ENCODE measurements around the gene PFKFB3.

Gene PFKFB3

GRCh38 chr10:6197321-6197720 lies 5.4 kb upstream of the PFKFB3 start:
- H2AFZ ChIP-seq (ENCODE audit: low read depth) = no peak overlapping the region
- no peak overlapping the region for H3K27ac ChIP-seq
- H3K4me1 ChIP-seq (ENCODE audit: low read depth, poor library complexity, severe bottlenecking) = peaks cover 10% of the 10 kb centered on the region
- H3K27me3 ChIP-seq (ENCODE audit: insufficient read depth, low read depth) = no peaks in the 10 kb centered on the region
- H3K4me3 ChIP-seq (IDR thresholded peaks at IDR 0.05; ENCODE audit: insufficient read depth, low read depth, low read length) = no peak overlapping the region
- no peaks in the 10 kb centered on the region for H3K79me2 ChIP-seq (ENCODE audit: insufficient read depth, low read depth)
- no peaks in the 10 kb centered on the region for H4K20me1 ChIP-seq (ENCODE audit: insufficient read depth)
- H3K36me3 ChIP-seq (ENCODE audit: insufficient read depth) = no peaks in the 10 kb centered on the region
- TF ChIP-seq CTCF (conservative IDR thresholded peaks at IDR 0.05; ENCODE audit: low read depth, low read length) = no peak
- H3K9ac ChIP-seq = no peak overlapping the region
- H3K4me2 ChIP-seq = no peak overlapping the region

GRCh38 chr10:6198171-6198570 lies 4.6 kb upstream of the PFKFB3 start:
- H3K27me3 ChIP-seq (ENCODE audit: insufficient read depth, low read depth) = no peaks in the 10 kb centered on the region
- no peak overlapping the region for H3K4me2 ChIP-seq
- no peak overlapping the region for H3K27ac ChIP-seq
- TF ChIP-seq CTCF (conservative IDR thresholded peaks at IDR 0.05; ENCODE audit: low read depth, low read length) = no peak
- no peak overlapping the region for H3K9ac ChIP-seq
- no peaks in the 10 kb centered on the region for H3K36me3 ChIP-seq (ENCODE audit: insufficient read depth)
- H3K4me1 ChIP-seq (ENCODE audit: low read depth, poor library complexity, severe bottlenecking) = peaks cover 10% of the 10 kb centered on the region
- no peaks in the 10 kb centered on the region for H4K20me1 ChIP-seq (ENCODE audit: insufficient read depth)
- H3K4me3 ChIP-seq (IDR thresholded peaks at IDR 0.05; ENCODE audit: insufficient read depth, low read depth, low read length) = no peak overlapping the region
- no peaks in the 10 kb centered on the region for H3K79me2 ChIP-seq (ENCODE audit: insufficient read depth, low read depth)
- no peak overlapping the region for H2AFZ ChIP-seq (ENCODE audit: low read depth)

- Histone ChIP-seq H4K20me1 (ENCODE audit: insufficient read depth) (no peaks in the 10 kb centered on the region), H3K27me3 (ENCODE audit: insufficient read depth, low read depth) (no peaks in the 10 kb centered on the region)
Measured at GRCh38 chr10:6199131-6199733, 3.5 kb upstream of the PFKFB3 start.

GRCh38 chr10:6200440-6200733 lies 2.3 kb upstream of the PFKFB3 start:
- no peak overlapping the region for H3K9ac ChIP-seq
- no peaks in the 10 kb centered on the region for H3K36me3 ChIP-seq (ENCODE audit: insufficient read depth)
- H3K79me2 ChIP-seq (ENCODE audit: insufficient read depth, low read depth) = peaks cover 10% of the 10 kb centered on the region; the same call in 1 of the 2 replicates
- H3K27ac ChIP-seq = no peak overlapping the region
- no peaks in the 10 kb centered on the region for H3K27me3 ChIP-seq (ENCODE audit: insufficient read depth, low read depth)
- H2AFZ ChIP-seq (ENCODE audit: low read depth) = no peak overlapping the region
- peaks cover 20% of the 10 kb centered on the region for H3K4me1 ChIP-seq (ENCODE audit: low read depth, poor library complexity, severe bottlenecking)
- TF ChIP-seq CTCF (conservative IDR thresholded peaks at IDR 0.05; ENCODE audit: low read depth, low read length) = no peak
- H3K4me3 ChIP-seq (IDR thresholded peaks at IDR 0.05; ENCODE audit: insufficient read depth, low read depth, low read length) = no peak overlapping the region
- H3K4me2 ChIP-seq = peak overlapping the region; percentile 39; the same call in 1 of the 2 replicates
- no peaks in the 10 kb centered on the region for H4K20me1 ChIP-seq (ENCODE audit: insufficient read depth)

More at GRCh38 chr10:6199131-6199733, 3.5 kb upstream of the PFKFB3 start:
- Histone ChIP-seq H3K4me1 (ENCODE audit: low read depth, poor library complexity, severe bottlenecking) (peaks cover 11% of the 10 kb centered on the region), H3K36me3 (ENCODE audit: insufficient read depth) (no peaks in the 10 kb centered on the region), H3K4me2 (no peak overlapping the region), H3K4me3 (IDR thresholded peaks at IDR 0.05; ENCODE audit: insufficient read depth, low read depth, low read length) (no peak overlapping the region), H3K79me2 (ENCODE audit: insufficient read depth, low read depth) (no peaks in the 10 kb centered on the region), H3K27ac (no peak overlapping the region), H2AFZ (ENCODE audit: low read depth) (no peak overlapping the region), H3K9ac (no peak overlapping the region)
- no peak for TF ChIP-seq CTCF (conservative IDR thresholded peaks at IDR 0.05; ENCODE audit: low read depth, low read length)
